Keratinocyte (primary cell): ENCODE measurements around the gene CALM1.

ENCODE experiments used
- CTCF ChIP-seq, 3 experiments: IDR thresholded peaks in 1 of 3; conservative IDR thresholded peaks in 1 of 3; optimal IDR thresholded peaks in 1 of 3; 2 replicates in 2 of 3; 3 replicates in 1 of 3; pipeline versions ENCODE3 to v1.5.1; 2011; ENCODE audit warnings: low read length in 3 of 3, mild to moderate bottlenecking in 3 of 3, moderate library complexity in 2 of 3, control low read depth in 1 of 3, inconsistent platforms in 1 of 3; ENCODE audit not compliant: insufficient read depth in 2 of 3; ENCODE audit errors: extremely low read depth in 1 of 3
- EZH2 ChIP-seq: IDR thresholded peaks from one replicate; pipeline ENCODE4 v1.6.1; 2012; ENCODE audit warnings: inconsistent platforms, mild to moderate bottlenecking, low read length, moderate library complexity

- no peak for TF ChIP-seq EZH2
- TF ChIP-seq CTCF (optimal IDR thresholded peaks at IDR 0.05 in 1 of 3, IDR thresholded peaks at IDR 0.05 in 1 of 3, conservative IDR thresholded peaks at IDR 0.05 in 1 of 3; ENCODE audit: extremely low read depth in 1 of 3, insufficient read depth in 2 of 3, low read length in 3 of 3), result peak in 1 of 3 experiments; percentile 5
Measured at GRCh38 chr14:90454041-90455000, 57.5 kb downstream of the CALM1 start.
